ENCODE measurements around the gene KLHL10.

Gene KLHL10

DNA sequence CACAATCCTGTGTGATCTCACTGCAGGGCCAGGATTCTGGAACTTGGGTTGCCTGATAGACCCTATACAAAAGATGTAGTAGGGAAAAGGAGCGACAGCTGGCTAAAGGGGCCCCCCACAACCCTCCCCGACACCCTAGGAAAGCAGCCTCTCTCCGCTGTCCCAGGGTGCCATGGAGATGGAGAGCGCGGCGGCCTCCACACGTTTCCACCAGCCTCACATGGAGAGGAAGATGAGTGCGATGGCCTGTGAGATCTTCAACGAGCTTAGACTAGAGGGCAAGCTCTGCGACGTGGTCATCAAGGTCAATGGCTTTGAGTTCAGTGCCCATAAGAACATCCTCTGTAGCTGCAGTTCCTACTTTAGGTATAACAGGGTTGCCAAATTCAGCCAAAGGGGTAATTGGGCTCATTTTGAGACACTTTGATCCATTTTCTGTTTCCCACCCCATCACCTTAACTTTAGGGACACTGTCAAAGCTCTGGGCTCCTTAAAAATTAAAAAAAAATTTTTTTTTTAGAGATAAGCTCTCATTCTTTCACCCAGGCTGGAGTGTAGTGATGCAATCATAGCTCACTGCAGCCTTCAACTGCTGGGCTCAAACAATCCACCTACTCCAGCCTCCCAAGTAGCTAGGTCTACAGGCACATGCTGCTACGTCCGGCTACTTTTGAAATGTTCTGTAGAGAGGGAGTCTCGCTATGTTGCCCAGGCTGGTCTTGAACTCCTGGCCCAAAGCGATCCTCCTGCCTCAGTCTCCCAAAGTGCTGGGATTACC, at the start of gene KLHL10:
TSS of gene KLHL10 (plus strand) at position 65 of the 778 bp plus-strand sequence. CDS start at position 173, 108 bp downstream.
- no peak for DNase-seq (ENCODE audit: extremely low read depth in 1 of 2, low read depth in 1 of 2)

DNA sequence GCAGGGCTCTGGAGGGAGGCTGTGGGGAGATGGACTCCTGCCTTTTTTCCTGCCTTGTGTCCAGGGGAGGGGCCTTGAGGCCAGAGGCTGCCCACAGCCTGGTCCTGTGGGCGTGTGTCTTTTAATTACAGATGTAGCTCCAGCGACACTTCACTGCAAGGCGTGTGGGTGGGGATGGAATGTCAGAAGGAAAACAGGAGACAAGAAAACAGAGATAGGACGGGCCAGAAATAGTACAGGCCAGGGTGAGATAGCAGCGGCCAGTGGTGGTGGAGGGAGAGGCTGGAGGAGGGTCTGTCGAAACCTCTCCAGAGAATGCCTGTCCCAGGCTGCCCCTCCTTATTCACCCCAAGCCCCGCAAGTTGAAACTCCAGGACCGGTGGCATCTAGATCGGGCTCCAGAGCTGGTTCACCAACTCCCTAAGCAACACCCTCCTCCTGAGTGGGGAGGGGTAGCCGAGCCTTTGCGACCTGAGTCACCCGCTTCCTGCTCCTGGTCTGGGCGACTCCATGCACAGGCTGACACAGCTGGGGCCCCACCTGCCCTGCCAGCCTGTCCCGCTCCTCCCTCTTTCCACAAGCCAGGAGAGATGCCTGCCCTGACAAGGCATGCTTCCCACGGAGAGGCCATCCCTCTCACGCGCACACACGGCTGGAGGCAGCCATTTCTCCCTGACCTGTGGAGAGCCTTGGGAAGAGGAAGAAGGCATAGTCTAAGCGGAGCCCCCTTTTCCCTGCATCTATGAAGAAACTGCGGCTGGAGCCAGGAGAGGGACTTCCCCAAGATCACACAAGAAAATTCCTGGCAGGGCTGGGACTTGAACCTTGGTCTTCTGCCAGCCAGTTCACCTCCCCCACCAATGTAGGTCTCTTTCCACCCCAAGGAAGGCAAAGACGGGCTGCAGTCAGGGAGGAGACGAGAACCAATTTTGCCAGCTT, 44.5 kb upstream of the KLHL10 start:
- no peak for DNase-seq (ENCODE audit: extremely low read depth in 1 of 2, low read depth in 1 of 2)

DNA sequence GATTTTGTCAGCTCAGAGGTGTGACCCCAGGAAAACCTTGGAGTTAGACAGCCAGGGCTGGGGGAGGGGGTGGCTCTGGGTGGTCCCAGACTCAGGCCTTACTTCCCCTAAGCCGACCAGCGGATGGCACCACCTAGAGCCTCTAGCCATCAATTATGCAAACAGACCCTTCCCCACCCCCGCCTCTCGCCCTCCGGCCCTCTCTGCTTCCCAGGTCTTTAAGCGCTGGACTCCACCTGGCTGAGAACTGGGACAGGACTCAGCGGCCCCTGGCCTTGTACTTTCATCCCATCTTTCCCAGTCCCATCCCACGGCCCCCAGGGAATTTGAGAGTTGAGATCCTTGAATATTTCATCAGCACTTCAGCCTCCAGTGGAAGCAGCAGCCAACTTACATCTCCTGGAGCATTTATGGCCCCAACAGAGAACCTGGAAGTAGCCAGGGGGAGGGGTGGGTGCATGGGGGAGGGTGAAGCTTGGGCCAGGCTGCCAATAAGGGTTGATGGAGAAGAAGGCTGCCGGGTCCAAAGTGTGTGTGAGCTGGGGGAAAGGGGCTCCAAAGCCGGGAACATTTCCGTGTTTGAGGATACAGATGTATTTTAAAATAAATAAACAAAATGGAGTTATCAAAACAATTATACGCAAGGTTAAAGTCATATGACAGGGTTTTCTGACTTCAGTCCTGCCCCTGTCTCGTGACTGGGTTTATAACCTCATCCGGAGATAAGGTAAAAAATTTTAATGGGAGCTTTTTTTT, 43.7 kb upstream of the KLHL10 start:
- DNase-seq (ENCODE audit: extremely low read depth in 1 of 2, low read depth in 1 of 2), result no peak

DNA sequence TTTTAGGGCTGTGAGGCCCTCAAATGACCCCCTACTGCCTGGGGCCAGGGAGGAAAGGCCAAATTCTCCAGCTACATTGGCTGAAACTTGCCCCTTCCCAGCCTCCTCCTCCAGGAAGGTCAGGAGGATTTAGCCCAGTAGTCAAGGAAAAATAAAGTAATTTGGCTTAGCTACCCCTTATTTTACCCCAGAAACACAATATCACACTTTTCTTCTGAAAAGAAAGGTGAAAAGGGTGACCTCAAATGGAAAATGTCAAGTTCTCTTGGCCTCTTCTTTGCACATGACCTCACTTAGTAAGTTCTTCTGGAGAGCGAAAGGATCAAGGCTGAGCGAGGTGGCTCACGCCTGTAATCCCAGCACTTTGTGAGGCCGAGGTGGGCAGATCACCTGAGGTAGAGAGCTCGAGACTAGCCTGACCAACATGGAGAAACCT, 43.1 kb upstream of the KLHL10 start:
- DNase-seq (ENCODE audit: extremely low read depth in 1 of 2, low read depth in 1 of 2), result no peak

DNA sequence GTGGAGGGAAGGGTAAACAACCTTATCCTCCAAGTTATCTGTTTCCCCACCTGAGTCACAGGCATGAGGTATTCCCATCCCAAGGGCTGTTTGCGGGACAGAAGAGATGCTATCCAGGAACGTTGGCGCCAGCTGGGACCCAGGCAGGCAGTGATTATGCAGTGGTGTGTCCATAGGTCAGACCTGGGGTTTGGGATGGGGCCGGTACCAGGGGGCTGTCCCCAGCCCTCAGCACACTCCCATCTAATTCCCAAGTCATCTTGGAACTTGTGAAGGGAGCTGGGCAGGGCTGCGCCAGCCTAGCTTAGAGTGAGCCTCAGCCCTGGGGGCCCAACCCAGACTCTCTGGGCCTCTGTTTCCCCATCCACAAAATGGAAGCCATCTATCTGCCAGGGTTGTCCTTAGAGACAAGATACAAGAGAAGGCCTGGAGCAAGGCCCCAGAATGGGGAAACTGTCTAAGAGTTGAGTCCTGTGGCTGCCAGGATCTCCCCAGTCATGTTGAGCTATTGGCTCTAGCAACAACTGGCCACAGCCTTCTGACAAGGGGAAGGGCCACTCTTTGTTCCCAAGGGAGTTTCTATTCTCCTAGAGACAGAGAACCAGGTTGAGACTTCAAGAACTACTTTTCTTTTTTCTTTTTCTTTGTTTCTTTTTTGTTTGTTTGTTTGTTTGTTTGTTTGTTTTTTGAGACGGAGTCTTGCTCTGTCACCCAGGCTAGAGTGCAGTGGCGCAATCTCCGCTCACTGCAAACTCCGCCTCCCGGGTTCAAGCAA, 41.3 kb upstream of the KLHL10 start:
- DNase-seq (ENCODE audit: extremely low read depth in 1 of 2, low read depth in 1 of 2), result no peak

DNA sequence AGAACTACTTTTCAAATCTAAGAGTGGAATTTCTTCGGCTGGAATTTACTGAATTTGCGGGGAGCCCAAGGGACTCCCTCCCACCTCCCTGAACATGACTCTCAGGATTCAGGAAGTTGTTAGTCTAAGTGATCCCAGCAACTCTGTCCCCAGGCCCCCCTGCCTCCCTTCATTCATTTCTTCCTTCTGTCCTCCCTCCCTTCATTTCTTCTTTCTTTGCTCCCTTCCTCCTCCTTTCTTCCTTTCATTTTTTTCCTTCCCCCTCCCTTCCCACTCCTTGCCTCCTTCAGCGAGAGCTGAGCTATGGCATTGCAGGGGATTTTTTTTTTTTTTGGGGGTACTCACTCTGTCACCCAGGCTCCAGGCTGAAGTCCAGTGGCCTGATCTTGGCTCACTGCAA, 40.2 kb upstream of the KLHL10 start:
- no peak for DNase-seq (ENCODE audit: extremely low read depth in 1 of 2, low read depth in 1 of 2)

DNA sequence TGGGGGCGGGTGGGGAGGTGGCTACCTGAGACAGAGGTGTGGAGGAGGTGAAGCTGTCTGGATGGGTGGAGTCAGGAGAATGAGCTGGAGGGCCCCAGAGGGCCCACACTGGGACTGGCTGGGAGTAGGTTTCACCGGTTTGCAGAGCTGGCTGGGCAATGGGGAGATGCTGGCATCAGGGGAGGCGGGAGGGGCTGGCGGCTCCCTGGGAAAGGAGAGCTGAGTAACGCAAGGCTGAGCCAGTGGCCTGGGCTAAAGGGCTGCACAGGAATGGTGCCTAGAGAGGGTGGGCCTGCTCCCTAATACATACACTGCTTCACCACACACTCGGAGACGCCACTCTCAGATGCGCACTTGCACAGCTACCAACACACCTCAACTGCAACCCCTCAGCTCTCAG, 38.3 kb upstream of the KLHL10 start:
- DNase-seq (ENCODE audit: extremely low read depth in 1 of 2, low read depth in 1 of 2), result no peak

DNA sequence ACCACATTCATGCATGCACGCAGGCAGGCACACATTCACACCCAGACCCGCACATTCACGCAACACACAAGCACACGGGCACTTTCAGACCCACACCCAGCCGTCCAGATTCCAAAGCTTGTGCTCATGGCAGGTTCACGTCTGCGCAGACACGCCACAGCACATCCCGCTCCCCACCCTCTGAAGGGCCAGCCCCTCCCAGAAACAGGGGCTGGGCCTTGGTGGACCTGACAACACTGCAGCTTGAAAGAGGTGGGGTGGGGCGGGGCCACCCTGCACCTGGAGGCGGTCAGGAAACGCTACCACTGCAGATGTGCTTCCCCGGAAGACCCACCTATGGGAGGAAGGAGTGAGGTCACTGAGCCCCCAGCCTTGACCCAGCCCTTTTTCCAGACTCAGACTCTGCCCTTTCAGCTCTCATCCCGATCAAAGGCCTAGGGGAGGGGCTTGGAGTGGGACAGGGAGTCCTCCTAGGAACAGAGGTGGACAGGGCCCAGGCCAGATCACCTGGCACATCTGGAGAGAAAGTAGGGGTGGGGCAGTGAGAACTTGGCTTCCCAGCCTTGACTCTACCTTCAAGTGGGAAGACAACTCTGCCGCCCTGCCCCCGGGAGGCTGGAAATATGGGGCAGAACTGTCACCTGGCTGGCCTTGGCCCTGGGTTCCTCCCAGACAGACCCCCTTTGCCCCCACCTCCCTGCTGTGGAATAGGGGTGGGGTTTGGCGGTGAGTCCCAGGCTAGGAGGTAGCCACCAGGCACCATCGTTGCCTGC, 36.8 kb upstream of the KLHL10 start:
- DNase-seq (ENCODE audit: extremely low read depth in 1 of 2, low read depth in 1 of 2), result no peak

DNA sequence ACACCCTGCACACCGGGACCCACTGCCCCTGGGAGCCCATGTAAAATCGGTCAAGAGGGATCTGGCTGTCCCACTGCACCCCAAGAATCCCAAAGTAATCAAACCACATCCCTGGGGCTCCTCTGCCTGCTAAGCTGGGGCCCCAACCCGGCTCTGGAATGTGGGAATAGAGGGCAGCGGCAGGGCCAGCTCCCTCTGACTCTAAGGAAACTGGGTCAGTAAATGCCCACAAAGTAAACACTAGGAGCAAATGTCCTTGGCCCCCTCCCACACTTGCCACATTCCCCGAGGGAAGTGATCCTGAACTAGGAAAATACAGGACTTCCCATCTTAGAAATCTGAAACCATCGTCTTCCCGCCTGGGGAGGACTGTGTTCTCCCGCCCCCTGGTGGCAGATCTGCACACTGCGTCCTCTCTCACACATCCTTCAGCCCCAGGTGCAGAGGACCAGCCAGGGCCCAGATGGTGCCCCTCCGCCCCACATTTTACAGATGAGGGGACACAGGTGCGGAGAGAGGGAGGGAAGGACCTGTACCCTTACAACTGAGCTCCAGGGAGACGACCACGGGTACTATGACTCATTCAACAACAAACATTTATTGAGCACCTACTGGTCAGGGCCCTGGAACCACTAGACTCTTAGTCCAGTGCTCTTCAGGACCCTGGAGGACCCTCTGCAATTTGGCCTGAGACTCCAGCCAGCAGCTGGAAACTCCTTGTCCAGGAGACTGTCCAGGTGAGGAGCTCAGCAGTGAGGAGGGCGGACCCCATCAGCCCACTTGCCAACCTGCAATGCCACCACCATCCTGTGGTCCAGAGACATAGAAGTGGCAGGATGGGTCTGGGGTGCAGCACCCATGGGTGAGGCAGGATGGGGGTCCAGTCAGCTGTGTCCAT, 36.0 kb upstream of the KLHL10 start:
- DNase-seq (ENCODE audit: extremely low read depth in 1 of 2, low read depth in 1 of 2), result peak; percentile 46 to 66

DNA sequence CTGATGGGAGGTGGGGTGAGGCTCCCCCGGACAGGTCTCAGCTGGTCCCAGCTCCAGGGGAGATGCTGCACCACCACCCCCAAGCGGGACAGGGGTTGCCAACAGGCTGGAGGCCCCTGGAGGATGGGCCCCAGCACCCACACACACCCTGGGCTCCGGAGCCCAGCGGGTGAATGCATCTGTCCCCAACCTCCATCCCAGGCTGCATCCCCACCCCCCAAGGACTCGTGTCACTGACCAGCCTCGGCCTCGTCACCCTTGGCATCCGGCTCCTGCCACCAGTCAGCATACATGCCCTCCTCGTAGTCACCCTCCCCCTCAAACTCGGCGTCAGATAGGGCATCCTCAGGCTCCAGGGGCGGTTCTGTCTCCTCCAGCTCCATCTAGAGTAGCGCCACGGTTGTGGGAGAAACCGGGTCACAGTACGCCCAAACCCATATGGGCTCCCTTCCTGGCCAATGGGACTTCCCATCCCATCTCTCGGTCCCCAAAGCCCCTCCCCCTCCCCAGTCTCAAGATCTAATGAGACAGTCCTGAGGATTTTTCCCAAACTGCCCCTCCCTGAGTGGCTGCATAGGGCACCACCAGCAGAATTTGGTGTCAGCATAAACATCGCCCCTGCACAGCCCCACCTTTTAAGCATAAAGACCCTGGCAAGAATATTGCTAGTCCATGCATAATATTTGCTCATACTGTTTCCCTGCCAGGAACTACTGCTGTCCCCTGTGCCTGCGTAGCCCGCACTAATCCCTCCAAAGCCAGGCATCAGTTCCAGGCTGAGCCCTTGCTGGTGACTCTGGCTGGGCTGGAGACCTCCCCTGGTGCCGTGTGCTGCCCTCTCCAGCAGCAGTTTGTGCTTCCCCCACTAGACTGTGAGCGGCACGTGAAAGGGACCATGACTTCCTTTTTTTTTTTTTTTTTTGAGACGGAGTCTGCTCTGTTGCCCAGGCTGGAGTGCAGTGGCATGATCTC, 34.3 kb upstream of the KLHL10 start:
- DNase-seq (ENCODE audit: extremely low read depth in 1 of 2, low read depth in 1 of 2), result no peak

DNA sequence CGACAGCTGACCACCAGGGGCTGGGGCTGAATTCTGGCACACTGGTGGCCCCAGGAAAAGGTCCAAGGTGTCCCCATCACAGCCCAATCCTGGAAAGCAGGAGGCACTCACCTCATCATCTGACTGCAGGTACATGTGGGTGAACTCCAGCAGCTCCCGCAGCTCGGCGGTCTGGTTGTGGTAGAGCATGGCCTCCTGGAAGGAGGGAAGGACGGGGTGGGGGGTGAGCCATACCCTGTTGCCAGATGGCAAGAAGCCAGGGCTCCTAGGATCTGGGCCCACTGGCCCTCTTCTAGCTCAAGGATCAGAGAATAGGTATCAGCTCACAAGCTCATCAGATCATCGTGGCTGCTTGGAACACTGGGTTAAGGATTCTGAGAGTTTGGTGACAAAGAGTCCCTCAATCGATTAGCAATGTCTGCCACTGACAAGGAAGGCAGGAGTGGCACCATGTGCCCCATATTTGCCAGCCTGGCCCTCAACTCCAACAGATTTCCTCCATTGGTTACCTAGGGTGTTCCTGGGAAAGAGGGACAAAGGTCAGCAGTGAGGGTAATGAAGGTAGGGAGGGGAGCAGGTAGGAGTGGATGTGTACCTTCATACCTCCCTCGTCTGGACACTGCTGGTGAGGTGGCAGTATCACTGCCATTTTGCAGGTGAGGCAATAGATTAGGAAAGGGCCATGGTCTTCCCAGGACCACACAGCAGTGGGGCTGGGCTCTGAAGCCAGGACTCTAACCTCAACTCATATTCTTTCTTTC, 30.8 kb upstream of the KLHL10 start:
- DNase-seq (ENCODE audit: extremely low read depth in 1 of 2, low read depth in 1 of 2), result no peak

DNA sequence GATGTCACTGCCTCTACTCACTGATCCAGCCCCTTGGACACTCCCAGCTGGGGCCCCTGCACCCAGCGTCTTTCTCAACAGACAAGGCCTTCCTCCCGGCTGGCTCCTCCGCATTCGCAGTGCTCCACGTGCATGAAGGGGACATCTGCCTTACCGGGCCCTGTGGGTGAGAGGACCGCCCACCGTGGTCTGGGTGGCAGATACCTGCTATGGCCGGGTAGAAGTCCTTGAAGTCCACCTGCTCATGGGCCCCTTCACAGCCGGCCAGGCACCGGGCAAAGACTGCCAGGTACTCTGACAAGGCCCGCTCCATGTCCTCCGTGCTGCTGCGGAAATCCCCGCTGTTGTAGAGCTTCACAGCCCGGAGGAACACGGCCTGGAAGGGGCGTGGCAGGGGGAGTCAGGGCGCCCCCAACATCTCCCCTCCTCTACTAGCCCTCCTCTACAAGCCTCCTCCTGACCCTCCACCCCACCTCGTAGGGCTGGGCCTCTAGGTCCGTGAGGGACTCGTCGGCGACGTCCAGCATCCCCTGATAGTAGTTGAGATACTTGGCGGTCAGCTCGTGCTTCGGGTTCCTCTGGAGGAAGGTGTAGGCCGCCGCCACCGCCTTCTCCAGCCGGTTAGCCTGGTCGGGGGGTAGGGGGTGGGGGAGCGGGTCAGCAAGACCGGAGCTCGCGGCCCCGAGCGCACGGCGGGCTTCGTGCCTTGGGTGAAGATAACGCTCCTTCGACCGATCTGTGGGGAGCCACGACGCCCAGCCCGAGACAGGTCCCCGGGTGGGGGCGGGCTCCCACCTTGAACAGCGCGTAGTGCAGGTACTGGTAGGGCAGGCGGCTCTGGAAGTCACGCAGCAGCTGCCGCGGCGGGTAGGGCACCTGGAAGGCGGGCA, 26.7 kb upstream of the KLHL10 start:
- DNase-seq (ENCODE audit: extremely low read depth in 1 of 2, low read depth in 1 of 2), result no peak

DNA sequence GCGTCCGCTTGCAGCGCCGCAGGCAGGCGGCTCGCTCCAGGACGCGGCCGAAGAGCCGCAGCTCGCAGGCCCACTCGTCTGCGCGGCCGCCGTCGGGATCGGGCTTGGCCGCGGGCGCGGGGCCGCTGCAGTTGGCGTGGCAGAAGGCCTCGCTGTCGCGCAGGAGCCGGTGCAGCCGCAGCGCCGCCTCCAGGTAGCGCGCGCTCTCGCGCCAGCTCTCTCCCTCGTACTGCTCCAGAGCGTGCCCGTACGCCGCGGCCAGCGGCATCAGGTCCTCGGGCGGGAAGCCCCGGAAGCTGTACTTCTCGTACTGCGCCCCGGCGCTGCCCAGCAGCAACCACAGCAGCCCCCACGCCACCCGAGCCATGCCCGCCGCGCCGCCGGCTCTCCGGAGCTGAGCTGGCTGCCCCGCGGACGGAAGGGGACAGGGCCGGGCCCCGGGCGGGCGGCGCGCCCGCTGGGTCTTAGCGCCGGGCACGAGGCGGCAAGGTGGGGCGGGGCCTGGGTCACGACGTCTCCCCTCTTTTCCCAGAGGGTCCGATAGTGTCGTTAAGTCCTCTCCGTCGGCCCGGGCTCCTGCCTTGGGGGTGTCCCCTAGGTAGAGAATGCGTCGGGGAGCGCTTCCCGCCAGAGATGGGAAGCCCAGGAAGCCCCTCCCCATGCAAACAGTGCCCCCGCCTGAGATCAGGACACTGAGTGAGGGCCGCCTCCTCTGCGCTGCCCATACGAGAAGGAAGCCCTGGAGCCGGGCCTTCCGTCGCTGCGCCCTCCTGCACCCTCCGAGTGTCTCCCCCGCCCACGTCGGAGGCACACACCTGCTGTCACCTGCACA, 25.9 kb upstream of the KLHL10 start, which contains the start of gene P3H4:
TSS of gene P3H4 (minus strand) at position 401 of the 832 bp plus-strand sequence. CDS start at position 367, 34 bp downstream.
- DNase-seq (ENCODE audit: extremely low read depth in 1 of 2, low read depth in 1 of 2), result peak in 1 of 2 donors; percentile 64

DNA sequence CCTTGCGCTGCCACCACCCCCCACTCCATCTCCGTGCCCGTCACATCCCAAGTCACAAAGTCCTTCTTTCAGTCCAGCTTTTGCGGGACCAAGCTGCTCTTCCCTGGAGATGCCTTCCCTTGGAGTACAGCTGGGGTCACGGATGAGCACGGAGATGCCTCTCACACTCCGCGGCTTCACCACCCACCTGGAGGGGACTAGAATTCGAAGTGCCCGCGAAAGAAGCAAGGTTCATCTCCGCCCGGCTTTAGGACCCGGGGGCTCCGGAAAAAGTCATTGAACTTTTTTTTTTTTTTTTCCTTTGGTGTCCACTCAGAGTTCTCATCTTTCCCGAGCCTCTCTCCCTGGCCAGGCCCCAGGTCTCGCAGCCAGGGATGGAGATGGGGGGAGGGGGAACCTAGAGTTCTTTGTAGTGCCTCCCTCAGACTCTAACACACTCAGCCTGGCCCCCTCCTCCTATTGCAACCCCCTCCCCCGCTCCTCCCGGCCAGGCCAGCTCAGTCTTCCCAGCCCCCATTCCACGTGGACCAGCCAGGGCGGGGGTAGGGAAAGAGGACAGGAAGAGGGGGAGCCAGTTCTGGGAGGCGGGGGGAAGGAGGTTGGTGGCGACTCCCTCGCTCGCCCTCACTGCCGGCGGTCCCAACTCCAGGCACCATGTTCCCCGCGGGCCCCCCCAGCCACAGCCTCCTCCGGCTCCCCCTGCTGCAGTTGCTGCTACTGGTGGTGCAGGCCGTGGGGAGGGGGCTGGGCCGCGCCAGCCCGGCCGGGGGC, 25.1 kb upstream of the KLHL10 start, which contains the start of gene FKBP10:
TSS of gene FKBP10 (plus strand) at position 624 of the 771 bp plus-strand sequence. CDS start at position 655, 31 bp downstream.
- peak in 1 of 2 donors; percentile 34 for DNase-seq (ENCODE audit: extremely low read depth in 1 of 2, low read depth in 1 of 2)
